ENCODE results near the gene JMJD7.

JMJD7 gene

GRCh38 chr15:41866263-41866703 lies 38.4 kb downstream of the JMJD7 start:
- no peak for DNase-seq (ENCODE audit: low spot score)

DNA sequence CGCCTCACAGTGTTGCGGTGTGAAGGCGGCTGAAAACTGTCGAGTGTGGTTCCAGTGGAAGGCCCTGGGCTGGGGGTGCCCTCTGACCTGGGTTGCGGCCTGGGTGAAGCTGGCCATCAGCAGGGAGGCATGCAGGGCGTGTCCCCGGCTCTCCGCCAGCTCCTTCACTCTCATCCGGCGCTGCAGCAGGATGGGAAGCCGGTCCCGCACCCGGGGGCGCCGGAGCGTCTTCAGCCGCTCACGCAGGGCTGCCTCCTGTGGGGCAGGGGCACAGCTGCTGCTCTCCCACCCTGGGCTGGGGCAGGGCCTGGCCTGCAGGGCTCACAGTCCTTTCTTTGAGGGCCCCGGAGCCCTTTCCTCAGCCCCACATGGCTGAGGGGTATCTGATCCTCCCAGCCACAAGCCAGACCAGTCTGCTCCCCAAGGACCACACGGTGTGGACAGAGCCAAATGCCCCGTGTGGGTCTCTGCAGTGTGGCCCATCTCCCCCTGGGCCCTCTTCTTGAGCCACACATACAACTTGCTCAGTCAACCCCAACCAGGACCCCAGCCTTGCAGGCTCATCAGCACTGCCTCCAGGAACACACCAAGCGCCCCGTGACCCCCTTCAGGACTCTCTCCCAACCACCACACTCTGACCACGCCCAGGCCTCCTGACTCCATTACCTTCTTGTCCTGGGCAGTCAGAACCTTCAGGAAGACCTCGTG lies 39.1 kb downstream of the JMJD7 start:
- DNase-seq (ENCODE audit: low spot score) = no peak

GRCh38 chr15:41868321-41868720 lies 40.4 kb downstream of the JMJD7 start:
- DNase-seq (ENCODE audit: low spot score) = no peak

- no peak for DNase-seq (ENCODE audit: low spot score)
Measured at GRCh38 chr15:41869770-41870688, 42.1 kb downstream of the JMJD7 start.

GRCh38 chr15:41870689-41871081 lies 42.8 kb downstream of the JMJD7 start:
- no peak for DNase-seq (ENCODE audit: low spot score)

GRCh38 chr15:41871175-41871905 lies 43.4 kb downstream of the JMJD7 start:
- no peak for DNase-seq (ENCODE audit: low spot score)

GRCh38 chr15:41872166-41872747 lies 44.4 kb downstream of the JMJD7 start:
- DNase-seq (ENCODE audit: low spot score) = no peak

- no peak for DNase-seq (ENCODE audit: low spot score)
Measured at GRCh38 chr15:41873711-41874110, 45.8 kb downstream of the JMJD7 start.

DNA sequence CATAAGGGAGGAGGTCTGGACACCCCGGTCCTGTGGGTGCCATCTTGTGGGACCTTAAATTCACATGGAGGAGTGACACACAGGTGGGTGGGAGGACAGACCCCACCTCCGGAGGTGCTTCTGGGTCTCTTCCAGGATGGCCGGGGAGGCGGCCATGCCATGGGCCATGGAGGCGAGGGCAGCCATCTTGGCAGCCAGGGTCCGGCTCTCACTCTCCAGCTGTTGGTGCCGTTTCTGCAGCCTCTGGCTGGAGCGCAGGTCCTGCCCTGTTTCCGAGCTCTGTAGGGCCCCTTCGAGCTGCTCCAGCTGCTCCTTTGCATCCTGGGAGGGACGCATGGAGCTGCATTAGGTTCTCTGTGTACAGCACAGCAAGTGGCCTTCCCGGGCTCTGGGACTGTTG lies 46.8 kb downstream of the JMJD7 start:
- DNase-seq (ENCODE audit: low spot score) = no peak

DNA sequence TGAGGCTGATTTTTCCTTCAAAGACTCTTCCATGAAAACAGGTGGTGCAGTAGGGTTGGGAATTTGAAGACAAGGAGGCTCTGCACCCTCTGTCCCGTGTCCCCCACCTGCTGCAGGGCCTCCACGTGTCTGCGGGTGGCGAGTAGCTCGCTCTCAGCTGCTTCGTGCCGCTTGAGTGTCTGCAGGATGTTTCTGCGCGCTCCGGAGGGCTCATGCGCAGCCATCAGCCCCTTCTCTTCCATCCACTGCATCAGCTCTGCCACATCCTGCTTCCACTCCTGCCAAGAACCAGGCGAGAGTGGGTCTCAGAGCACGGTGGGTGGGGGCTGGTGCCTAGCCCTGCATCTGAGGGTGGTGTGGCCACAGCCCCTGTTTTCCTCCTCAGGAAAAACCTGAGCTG lies 48.1 kb downstream of the JMJD7 start:
- DNase-seq (ENCODE audit: low spot score) = no peak

DNA sequence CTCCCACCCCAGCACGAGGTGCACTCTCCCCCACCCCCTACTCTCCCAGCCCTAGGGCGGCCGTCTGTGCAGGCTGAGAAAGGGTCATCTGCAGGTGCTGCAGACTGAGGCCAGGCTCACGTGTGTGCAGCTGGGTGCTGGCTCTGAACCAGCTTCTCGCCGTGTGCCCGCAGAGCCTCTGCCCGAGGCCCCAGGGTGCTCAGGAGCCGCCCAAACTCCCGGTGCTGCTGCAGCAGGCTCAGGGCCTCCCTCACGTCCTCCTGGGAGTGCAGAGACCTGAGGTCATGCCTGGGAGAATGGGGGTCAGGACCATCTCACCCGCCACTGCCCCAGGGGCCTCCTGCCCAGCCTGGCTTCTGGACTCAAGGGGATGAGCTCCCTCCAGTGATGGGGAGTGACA lies 48.8 kb downstream of the JMJD7 start:
- DNase-seq (ENCODE audit: low spot score) = no peak

DNA sequence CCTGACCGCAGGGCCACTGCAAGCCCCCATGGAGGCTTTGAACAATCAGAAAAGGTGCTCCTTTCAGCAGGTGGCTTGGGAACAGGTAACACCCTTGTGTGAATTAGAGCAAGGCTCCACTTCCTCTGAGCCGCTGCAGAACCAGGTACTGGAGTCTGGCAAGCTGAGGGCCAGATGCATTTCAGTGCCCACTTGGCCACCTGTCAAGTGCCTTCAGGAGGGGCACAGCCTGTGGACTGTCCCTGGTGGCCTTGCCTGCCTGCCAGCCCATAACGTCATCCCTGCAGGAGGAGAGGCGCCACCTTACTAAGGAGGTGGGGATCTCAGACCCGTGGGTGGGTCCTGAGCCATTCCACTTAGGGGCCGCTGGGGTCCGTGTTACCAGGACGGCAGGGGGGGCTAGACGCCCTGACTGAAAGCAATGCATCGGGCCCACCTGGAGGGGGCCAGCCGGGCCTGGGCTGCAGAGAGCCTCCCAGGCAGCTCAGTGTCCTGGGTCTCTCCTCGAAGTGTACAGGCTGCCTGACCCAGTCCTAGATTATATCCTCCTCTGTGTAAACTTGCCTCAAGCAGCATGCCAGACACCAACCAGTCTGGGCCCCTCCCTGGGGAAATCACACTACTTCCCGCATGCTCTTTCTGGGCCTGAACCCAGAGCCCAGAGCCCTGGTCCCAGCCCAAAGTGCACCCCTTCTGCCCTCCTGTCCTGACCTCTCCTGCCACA lies 49.9 kb downstream of the JMJD7 start:
- no peak for DNase-seq (ENCODE audit: low spot score)

DNA sequence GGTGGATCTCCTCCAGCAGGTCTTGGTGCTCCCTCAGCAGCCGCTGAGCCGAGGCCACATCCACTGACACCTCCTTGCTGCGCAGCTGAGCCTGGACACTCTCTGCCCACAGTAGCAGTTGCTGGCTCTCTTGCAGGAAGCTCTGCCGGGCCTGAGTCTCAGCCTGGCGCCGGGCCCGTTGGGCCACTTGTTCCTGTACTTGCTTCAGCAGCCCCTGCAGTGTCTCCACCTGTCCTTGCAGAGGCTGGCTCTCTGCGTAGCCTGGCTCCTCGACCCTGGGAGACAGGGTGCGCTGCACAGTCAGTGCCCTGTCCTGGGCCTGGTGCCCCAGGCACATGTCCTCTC lies 50.4 kb downstream of the JMJD7 start:
- no peak for DNase-seq (ENCODE audit: low spot score)

- DNase-seq (ENCODE audit: low spot score) = no peak
Measured at GRCh38 chr15:41879321-41879845, 51.5 kb downstream of the JMJD7 start.

DNA sequence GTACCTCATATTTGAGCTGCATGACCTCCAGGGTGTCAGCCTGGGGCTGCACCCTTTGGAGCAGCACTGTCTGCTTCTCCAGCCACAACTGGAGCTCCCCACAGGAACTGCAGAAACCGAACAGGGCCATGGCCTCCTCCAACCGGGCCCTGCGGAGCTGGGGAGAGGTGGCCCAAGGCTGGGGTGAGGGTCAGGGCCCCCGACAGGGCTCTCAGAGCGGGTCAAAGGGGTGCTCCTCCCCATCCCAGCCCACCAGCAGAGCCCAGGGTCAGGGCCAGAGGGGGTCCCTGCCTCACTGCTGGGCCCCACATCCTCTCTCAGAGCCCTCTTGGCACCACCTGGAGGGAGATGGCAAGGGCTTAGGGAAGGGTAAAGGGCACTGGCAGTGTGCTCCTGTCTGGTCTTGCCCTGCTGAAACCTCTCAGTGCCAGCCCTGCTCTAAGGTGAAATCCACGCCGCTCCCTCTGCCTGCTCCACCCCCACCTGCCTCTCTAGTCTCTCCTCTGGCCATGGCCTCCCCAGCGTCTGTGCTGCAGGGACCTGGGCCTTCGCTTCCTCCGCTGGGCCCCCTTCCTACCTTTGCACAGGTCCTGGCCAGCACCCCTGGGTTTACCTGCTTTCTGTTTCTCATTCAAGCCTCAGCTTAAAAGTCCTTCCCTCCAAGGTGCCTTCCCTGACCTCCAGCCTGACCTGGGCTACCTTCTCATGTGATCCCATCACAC lies 52.4 kb downstream of the JMJD7 start:
- no peak for DNase-seq (ENCODE audit: low spot score)

GRCh38 chr15:41881086-41881485 lies 53.2 kb downstream of the JMJD7 start:
- DNase-seq (ENCODE audit: low spot score) = no peak

- no peak for DNase-seq (ENCODE audit: low spot score)
Measured at GRCh38 chr15:41881550-41881919, 53.6 kb downstream of the JMJD7 start.

DNA sequence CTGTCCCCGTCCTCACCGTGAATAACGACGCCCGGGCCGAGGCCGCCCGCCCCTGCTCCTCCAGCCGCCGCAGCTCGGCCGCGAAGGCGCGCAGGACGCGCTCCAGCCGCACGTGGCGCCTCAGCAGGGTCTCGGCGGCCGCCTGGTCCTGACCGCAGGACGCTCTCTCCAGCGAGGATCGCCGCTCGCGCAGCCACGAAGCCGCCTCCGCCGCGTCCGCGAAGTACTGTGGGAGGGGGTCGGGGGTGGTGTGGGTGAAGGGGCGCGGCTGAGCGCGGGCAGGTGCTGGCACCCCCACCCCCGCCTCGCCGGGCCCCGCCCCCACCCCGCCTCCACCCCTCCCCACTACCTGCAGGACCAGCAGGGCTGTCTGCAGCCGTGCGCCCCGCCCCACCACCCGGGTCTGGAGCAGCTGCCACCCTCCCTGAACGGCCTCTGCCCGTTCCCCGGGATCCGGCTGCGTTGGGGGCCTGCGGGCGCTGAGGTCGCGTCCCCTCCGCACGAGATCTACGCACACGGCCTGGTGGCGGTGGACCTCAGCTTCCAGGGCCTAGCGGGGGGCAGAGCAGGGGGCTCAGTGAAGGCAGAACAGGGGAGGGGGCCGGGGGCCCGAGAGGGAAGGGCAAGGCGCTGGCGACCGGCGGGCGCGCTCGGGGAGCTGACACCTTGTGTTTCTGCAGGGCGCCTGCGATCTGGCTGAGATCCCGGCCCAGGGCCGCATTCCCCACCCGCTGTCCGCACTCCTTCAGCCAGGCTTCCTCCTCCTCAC lies 54.2 kb downstream of the JMJD7 start:
- DNase-seq (ENCODE audit: low spot score) = no peak

DNA sequence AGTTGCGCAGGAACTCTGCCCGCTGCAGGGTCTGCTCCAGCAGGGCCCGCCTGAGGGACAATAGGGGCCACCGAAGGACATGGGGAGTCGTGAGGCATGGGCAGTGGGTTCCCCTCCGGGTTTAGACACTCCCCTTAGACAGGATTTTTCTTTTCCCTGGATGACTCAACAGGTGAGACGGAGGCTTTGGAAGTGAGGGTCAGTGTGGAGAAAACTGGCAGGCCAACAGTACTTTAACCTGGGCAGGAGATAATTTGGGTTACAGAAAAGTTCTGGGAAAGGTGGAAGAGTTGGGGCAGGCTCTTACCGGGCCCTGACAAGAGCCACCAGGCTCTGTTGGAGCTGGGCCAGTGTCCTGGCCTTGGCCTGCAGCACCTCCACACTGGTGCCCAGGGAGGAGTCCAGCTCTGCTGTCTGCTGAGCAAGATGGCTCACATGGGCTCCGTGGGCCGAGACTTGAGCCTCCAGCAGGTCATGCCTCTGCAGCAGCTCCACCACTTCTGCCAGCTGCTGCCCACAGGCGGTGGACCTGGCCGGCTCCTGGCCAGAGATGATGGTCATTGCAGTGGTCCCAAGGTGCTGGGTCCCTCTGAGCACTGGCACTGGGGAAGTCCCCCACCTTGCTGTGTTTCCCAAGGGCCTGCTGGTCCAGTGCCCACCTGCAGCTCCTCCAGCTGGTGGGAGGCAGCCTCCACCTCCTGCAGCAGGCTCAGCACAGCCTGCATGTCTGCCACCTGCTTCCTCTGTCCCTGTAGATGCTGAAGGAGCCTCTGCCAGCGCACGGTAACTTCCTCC lies 55.0 kb downstream of the JMJD7 start:
- no peak for DNase-seq (ENCODE audit: low spot score)
